Measurements from ENCODE around the gene CDK11B.
"Not testable (repeated sequence)": the region's sequence is repeated elsewhere in the genome, so short reads cannot be mapped to it uniquely, and the experiment has no call there.

Gene CDK11B

DNA sequence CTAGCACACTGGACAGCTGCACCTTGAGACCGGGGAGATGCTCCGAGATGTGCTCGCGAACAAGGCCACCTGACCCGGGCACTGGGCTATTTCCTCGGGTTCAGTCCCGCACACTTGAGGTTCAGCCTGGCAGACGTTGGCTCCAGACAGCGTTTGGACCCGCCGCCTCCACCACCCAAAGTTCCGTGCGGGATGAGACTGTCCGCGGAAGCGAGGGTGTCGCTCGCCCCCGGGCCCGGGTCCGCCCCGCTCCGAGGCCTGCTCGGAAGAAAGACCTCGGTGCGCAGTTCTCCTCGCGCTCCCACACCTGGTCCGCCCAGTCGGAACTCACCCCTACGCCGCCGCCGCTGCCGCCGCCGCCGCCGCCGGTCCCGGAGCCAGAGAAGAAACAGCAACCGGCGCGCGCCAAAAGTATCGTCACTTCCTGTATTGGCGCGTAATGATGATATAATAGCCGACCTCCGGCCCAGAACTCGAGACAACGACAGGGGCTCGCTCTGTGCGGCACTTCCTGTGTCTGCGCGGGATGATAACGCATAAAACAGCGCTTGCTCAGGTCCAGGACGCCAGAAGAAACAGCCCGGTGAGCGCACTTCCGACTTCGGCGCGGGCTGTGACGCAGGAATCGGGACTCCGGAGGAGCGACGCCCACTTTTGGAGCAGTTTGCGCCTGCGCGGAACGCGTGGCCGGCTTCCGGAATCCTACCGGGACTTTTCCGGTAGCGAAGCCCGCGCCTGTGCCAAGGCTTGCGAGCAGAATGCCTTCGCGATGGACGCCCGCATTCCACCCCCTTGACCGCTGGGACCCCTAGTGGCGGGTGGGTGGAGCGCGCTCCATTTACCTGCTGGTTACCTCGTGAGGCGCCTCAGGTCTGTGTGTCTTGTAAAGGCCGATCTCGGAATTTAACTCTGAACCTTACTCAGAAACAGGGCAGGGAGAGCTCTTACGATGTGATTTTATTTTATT lies at the start of gene CDK11B:
Gene CDK11B (minus strand): TSS at position 422 of the 967 bp plus-strand sequence. CDS start 1,519 bp downstream, outside the sequence.
- peak; percentile 99 for DNase-seq

DNA sequence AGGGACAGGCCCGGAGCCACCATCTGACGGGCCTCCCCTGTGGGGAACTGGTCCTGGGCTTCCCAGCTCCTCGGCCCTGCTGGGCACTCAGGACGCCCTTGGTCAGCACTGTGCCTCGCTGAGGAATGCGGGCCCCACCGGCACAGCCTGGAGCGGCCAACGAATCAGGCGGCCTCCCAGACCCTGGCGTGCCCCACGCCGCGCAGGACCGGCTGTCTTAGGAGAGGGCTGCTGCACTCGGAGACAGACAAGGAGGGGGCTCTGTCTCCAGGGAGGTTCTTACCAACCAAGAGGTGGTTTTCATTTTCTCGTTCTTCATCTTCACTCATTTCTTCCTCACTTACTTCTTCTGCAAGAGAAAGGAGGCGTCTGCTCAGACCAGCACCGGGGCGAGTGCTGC lies 49.1 kb upstream of the CDK11B start:
- not testable (repeated sequence) for DNase-seq

DNA sequence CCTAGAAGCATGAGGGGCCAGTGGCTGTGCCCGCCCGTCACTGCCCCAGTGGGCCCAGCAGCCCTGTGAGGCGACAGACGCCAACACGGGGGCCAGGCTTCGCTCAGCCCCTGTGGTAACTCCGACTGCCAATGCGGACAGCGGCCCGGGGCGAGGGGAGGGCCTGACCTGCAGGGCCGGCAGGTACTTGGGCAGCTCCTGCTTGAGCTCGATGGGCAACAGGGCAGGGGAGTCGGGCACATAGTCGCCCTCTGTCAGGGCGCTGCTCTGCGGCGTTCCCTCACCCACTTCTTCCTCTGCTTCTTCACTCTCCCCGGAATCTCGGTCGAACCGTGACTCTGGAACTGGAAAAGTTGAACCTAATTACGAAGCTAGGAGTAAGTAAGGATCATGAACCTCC lies 48.4 kb upstream of the CDK11B start:
- DNase-seq, result not testable (repeated sequence)

DNA sequence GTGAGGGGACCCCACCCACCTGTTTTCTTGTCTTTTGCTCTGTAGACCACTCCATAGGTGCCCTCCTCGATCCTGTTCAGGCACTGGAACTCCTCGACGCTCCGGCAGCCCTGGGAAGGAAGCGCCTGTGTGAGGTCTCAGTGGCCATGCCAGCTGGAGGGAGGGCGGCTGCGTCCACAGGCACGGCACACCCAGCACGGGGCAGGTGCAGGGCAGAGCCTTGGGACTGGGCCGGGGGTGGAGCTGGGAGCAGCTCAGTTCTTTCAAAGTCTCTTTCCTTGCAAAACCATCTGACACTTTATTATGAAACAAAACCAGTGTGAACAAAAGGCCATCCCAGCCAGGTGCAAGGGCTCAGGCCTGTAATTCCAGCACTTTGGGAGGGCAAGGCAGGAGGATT lies 46.8 kb upstream of the CDK11B start:
- DNase-seq, result not testable (repeated sequence)

DNA sequence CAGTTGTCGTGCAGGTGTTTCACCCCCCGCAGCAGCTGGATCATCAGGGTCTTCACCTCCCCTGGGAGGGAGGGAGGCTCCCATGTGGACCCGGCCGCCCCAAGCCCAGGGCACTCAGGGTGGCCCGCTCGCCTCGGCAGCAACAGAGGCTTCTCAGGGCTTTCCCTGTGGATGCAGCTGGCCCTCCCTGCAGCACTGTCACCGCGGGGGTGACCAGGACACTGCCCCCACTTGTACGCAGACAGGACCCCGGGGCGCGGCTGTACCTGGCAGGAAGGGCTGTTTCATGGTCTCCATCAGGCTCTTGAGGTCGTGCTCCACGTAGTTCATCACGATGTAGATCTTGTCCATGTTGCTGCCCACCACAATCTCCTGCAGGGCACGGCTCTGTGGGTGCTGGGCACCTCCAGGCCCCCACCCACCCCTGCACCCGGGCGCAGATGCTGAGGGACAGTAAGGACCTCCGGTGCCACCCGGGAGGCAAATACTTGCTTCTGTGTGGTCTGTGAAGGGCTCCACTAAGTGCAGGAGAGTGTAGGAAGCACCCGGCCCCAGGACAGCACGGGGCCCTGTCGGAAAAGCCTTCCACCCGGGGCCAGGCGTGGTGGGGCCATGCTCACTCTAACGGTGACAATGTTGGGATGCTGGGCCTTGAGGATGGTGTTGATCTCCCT lies 45.6 kb upstream of the CDK11B start:
- DNase-seq, result not testable (repeated sequence)

DNA sequence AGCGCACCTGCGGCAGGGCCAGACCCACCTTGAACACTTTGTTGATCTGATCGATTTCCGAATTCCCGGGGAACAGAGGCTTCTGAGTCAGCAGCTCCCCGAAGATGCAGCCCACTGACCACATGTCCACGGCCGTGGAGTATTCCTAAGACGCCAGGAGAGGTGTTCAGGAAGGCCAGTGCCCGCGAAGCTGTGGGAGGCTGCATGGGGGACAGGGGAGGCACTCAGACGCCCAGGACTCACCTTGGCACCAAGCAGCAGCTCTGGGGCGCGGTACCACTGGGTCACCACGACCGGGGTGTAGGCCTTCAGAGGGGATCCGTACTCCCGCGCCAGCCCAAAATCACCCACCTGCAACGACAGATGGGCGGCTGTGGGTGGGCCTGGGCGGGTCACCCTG lies 45.0 kb upstream of the CDK11B start:
- no peak for DNase-seq

DNA sequence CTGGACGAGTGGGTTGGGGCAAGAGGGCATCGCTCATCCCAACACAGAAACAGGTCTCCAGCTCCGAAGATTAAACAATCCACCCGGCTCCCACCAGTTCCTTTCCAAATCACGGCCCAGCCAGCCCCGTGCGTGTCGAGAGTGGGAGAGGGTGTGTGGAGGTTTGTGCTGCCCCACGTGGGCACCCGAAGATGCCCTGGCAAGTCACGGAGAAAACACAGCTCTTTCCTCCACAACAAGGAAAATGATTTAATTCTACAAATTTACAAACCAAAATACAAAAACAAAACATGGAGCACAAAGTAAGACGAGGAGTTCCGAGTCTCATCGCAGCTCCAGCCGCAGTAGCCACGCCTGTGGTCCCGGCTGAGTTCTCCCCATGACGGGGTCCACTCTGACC lies 43.7 kb upstream of the CDK11B start:
- DNase-seq, result not testable (repeated sequence)

DNA sequence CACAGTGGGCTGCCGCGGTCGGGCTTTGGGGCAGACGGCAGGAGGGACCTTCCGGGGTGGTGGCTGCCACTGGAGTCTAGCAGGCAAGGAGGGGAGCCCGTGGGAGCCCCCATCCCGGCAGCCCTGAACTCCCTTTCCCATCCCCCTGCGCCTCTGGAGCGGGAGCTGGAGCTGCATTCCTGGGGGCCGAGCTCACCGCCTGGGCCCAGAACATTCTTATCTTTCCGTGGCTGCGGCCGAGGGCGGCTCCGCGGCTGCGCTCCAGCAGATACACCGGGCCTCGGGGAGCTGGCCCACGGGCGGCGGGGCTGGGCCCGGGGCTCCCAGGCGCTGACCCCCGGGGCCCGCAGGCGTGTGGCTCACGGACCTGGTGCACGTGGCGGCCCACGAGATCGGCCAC lies 41.8 kb upstream of the CDK11B start:
- not testable (repeated sequence) for DNase-seq

DNA sequence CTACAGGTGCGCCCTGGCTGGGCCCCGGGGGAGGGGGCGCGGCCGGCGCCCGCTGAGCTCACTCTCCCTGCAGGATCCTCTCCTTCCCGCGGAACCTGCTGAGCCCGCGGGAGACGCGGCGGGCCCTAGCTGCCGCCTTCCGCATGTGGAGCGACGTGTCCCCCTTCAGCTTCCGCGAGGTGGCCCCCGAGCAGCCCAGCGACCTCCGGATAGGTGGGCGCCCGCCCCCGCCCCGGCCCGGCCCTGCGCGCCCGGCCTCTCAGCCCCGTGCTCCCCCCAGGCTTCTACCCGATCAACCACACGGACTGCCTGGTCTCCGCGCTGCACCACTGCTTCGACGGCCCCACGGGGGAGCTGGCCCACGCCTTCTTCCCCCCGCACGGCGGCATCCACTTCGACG lies 41.3 kb upstream of the CDK11B start:
- not testable (repeated sequence) for DNase-seq

DNA sequence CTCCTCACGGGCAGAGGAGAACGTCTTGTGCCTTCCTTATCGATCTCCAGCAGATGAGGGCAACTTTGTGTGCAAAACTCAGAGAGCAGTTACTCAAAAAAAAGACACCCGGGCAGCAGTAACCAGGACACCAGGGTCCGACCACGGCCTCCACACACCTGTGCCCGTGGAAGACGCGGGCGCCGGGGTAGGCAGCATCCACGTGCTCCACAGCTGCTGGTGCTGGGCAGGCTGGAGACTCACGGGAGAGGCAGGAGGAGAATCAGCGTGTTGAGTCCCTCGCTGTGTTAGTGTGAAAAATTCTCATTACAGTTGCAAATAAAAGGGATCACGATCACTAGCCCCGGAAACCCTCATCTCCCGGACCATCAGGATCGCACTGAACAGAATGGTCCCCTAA lies 40.3 kb upstream of the CDK11B start:
- not testable (repeated sequence) for DNase-seq

DNA sequence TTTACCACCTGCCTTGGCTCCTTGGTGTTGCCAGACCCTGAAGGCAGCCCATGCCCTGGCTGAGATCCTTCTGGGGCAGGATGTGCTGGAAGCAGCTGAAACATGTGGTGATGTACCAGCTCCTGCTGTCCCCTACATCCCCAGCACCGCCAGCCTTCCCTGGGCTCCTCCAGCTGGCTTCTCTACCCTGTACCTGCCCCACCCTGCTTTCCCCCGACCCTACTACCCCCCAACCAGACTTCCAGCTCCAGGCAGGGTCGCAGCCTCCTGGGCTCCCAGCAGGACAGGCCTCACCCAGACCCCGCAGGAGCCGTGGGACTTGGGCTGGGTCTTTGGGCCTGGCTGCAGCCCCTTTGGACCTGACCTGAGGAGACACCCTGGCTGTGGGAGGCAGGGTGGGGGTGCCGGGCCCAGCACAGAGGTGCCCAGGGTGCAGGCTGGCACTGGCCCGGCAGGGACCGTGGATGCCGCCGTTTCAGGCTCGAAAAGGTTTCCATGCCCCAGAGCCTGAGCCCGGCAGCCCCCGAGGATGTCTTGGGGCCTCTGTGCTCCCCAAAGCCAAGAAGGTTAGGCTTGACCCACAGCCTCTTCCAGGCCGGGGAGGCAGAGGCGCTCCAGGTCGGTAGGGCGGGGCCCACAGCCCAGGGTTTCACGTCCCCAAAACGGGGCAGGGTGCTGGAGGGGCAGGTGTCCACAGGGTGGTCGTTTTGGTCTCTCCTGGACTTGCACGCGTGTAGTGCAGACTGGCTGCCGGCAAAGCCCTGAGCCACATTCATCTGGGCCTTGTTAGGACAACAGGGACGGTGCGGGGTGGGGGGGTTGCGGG lies 38.8 kb upstream of the CDK11B start:
- not testable (repeated sequence) for DNase-seq

DNA sequence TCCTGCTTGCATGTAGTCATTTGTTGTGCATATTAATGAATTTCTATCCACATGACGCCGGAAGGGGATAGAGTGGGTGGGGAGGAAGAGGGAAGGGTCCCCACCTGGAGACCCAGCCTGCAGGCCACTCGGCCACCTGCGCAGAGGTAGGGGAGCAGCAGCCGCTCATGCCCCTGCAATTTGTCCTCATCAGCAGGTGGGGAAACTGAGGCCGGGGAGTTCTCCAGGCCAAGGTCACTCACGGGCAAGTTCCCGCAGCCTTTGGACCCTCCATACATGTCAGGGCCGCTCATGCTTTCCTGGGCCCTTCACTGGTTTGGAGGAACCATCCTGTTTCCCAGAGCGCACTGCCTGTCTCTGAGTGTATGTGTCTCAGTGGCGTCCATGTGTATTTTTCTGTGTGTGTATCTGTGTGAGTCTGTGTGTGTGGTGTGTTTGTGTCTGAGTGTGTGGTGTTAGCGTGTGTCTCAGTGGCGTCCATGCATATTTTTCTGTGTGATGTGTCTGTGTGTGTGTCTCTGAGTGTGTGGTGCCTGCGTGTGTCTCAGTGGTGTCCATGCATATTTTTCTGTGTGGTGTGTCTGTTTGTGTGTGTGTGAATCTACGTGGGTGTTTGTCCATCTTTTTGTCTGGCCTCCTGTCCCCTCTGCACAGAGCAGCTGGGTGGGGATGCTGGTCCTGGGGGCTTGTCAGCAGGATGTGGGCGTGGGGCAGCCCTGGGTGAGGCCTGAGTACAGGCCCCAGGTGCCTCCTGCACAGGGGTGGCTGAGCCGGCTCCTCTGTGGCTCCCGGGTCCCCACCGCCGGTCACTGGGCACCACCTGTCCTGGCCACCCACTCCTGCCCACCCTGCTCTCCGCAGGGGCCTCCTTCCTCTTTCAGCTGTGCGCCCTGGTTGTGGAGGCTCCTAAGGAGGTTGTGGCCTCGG lies 37.9 kb upstream of the CDK11B start:
- DNase-seq, result not testable (repeated sequence)

DNA sequence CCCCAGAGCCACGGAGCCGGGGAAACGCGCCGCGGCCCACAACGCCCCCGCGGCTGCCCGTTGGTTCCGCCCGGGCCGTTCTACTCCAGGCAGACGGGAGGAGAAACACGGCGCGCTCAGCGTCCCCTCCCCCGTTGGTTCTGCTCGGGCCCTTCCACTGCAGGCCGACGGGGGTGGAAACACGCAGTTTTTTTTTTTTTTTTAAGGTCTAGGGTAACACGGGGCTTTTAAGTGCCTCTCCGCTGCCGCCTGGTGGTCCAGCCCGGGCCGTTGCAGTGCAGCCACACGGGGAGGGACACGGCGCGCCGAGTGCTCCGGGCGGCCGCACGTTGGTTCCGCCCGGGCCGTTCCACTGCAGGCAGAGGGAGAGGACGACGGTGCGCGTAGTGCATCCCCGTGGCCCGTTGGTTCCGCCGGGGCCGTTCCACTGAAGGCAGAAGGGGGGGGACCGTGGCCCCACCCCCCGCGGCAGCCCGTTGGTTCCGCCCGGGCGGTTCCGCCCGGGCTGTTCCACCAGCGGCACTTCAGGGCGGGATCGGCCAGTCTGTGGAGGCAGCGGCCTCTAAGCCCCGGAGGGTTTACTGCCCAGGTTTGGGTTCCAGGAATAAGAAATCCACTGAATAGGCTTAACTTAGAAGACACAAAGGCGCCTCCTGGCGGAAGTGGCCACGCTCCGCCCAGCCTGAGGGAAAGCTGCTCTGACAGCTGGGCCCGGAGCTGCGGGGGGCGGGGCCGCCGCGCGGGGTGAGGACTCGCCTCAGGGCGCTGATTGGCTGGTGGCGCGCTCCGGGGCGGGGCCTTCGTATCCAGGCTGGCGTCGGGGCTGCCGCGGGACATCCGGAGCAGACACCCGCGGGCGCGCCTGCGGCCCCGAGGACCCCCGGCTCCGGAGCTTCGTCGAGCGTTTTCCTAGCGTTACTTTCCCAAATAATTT lies 34.2 kb upstream of the CDK11B start, which contains the start of gene SLC35E2B:
Gene SLC35E2B (minus strand): TSS at position 82 of the 934 bp plus-strand sequence. CDS start 16,096 bp downstream, outside the sequence.
- DNase-seq, result peak; percentile 77

DNA sequence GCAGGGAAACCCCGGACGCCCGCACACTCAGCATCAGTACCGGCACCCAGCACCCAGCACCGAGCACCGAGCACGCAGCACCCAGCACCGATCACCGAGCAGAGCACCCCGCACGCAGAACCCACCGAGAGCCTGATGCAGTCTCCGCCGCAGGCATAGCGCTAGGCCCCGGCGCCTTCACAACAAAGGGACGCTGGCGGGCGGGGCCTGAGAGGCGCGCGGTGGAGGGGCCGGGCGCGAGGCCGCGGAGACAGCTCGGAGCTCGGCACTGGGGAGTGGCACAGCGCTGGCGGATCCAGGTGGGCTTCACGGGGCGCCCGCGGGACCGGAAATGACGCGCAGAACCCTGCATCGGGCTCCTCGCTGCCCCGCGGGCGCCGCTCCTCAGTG lies 33.5 kb upstream of the CDK11B start:
- peak; percentile 54 for DNase-seq

DNA sequence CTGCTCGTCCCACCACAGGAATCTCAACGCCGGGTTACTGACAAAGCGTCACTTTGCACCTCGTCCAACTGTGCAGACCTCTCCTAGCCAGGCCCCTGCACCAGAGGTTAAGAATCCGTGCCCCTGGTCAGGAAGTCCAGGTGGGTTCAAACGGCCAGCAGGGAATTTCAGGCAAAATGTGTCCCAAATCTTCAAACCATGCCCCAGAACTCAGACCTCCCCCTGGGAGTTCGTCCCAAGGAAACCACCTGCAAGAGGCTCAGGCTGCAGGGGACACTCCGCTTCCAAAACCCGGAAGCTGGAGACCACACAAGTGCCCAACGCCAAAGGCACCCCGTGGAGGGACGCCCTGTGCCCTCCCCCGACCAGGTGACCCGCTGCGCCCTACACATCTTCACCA lies 32.6 kb upstream of the CDK11B start:
- DNase-seq, result not testable (repeated sequence)

DNA sequence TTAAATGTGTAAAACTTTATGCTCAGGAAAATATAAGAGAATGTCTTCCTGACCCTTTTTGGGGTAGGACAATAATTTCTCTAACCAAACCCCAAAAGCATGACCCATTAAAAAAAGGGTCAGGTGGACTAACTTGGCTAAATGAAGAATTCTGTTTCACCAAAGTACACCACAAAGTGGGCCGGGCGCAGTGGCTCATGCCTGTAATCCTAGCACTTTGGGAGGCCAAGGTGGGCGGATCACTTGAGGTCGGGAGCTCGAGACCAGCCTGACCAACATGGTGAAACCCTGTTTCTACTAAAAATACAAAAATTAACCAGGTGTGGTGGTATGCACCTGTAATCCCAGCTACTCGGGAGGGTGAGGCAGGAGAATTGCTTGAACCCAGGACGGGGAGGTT lies 30.7 kb upstream of the CDK11B start:
- not testable (repeated sequence) for DNase-seq

DNA sequence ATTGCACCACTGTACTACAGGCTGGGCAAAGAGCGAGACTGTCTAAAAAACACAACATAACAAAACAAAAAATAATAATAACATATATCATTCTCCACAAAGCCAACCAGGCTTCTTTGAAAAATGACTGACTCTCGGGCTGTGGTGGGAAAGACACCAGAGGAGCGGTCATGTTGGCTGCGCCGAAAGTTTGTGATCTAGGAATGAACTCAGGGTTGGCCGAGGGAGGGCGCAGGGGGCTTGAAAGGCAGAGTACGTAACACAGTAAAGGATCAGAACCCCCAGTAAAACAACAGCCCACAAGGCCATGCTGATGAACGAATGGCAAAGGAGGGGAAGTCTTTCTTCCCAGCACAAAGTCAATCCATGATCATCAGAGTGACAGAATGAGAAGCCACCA lies 29.0 kb upstream of the CDK11B start:
- no peak for DNase-seq

DNA sequence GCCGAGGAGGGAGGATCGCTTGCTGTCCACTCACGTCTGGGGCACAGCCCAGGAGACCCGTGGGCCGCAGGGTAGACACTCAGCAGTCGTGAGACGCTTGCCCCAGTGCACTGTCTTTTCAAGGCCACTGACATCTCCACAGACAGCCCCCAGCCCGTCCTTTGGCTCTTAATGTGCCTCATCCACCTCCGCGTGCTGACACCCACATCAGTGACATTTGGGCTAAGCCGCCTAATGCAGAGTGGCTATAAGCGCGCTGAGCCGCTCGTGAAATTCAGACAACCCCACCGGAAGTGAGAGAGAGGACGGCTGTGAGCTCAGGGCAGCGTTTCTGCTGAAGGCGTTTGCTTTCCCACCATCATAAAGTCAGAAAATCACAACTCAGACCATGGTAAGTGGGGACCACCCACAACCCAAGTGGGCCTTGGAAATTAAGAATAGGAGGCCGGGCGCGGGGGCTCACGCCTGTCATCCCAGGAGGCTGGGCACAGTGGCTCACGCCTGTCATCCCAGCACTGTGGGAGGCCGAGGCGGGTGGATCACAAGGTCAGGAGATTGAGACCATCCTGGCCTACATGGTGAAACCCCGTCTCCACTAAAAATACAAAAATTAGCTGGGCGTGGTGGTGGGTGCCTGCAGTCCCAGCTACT lies 25.4 kb upstream of the CDK11B start:
- DNase-seq, result no peak

DNA sequence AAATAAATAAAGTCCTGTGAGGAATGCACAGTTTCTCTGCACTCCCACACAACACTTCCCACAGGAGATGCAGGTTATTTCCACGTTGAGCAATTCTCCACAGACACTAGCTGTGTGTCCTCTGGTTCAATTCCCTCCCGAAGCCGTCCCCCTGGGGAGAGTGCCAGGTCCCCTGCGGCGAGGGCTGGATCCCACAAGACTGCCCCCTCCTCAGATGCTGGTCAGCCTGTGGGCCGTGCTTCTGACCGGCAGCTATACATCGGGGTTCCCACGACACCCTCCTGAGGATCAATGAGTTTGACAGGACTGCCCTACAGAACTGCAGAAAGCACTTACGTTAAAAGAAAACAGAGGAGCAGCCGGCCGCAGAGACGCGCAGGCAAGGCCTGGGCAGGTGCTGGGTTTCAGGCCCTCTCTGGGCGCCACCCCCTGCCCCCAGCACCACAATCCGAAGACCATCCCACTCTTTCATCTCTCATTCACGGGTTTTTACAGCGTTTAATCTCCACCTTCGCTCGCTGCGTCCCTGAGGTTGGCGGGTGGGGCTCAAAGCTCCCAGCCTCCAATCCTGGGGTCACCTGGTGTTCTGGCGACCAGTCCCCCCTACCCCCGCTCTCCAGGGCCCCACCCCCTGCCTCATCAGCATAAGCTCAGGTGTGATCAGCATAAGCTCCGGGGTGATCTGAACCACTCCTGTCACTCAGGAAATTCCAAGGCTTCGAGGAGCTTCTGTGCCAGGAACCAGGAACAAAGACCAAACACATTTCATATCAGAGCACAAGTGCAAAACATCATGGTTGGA lies 24.5 kb upstream of the CDK11B start:
- no peak for DNase-seq
